GM21529 (cell line): Measurements from ENCODE around the gene UMOD.

Source experiments
- ATAC-seq: cut with Tn5 transposase; IDR thresholded peaks from one replicate; pipeline ENCODE4 v1.9.1; 2021; ENCODE audit not compliant: unreplicated experiment

UMOD gene

DNA sequence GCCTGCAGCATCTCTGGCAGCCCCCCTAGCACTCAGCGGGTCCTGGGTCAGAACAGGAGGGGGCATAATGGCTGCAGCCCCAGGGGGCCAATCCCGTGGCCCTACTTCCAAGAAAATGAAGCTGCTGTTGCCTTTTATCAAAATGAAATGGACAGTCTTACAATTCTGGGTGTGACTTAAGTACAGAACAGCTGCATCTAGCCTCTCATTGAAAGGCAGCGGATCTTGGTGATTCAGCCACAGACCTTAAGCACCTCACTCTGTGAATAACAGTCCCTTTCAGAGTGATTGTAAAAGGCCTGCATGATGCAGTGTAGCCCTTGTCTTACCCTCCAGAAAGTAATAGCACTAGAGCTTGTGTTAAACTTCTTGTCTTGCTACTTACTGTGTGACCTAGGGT lies 11.5 kb upstream of the UMOD start:
- ATAC-seq = no peak

DNA sequence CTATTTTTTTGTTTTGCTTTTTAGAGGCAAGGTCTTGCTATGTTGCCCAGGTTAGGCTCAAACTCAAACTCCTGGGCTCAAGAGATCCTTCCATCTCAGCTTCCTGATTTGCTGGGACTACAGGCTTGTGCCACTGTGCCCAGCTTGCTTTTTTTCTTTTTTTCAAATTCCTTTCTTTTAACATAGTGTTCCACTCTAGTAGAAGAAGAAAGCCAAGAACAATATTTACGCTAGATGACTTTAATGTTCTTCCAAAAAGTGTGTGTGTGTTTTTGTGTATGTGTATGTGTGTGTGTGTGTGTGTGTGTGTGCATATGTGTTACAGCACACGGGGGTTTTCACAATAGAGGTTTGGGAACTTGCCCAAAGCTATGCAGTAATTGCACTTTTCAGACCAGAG lies 10.7 kb upstream of the UMOD start:
- ATAC-seq = no peak

DNA sequence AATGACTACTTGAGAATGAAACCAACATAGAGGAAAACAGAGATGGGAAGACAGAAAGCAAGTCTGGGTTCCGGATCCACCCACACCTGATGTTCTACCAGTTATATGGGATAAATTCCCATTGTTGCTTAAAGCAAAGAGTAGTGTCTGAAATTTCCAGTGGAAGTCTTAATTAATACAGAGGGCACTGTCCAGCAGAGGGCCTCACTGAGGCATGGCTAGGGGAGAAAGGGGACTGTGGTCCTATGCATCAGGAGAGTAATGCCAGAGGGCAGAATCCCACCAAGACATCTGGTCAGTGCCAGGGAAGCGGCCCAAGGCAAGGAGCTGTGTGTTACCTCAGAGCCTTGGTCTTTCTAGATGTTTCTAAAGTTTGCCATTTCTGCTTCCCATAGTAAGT lies 7.5 kb upstream of the UMOD start:
- no peak for ATAC-seq

DNA sequence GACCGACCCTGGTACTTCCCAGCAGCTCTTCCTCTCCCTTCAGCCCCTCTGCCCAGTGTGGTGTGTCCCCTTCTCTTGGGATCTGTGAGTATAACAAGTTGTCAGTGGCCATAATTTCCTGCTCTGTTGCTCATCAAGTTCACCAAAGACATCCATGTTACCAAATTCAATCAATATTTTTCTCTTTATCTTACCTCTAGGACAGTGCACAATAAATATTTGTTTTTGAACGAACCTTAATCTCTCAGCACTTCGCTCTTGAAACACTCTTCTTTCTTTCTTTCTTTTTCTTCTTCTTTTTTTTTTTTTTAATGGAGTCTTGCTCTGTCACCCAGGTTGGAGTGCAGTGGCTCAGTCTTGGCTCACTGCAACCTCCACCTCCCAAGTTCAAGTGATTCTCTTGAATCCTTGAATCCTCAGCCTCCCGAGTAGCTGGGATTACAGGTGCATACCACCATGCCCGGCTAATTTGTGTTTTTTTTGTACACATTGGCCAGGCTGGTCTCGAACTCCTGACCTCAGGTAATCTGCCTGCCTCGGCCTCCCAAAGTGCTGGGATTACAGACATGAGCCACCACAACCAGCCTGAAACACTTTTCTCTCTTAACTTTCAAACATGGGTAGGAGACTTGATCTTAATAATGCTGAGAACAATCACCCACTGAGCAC lies 2.7 kb upstream of the UMOD start:
- ATAC-seq = no peak

DNA sequence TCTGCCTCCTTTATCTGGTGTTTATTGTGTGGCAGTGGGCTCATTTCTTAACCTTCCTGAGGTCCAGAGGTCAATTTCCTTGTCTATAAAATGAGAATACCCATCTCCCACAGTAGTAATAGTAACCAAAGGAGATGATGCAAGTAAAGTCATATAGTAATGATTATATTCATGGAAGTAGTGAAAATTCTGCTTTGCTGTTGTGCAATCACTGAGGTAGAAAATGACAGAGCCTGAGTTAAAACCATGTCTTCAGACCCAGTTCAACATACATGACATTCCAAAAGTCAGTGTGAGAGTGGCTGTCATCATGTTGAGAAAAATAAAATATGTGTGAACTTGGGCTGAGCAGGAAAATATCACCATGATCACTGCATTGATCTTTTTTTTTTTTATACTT lies 864 bp upstream of the UMOD start:
- ATAC-seq = no peak

DNA sequence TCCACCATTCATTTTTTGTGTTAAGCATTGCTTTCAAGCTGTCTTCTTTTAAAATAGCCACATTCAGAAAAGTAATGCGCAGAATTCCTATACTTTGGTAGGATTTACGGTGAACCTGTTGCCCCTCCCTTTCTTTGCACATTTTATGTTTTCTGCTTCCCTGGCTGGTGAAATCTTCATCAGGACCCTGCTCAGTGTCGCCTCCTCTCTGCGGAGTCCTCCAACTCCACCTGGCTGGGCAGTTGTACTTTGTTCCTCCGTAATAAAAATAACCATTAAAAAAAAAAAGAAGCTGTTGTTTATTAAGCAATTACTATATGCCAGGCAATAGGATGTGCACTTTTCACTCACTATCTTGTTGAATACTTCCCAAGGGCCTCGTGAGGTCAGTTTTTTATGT lies 2.9 kb downstream of the UMOD start:
- no peak for ATAC-seq

DNA sequence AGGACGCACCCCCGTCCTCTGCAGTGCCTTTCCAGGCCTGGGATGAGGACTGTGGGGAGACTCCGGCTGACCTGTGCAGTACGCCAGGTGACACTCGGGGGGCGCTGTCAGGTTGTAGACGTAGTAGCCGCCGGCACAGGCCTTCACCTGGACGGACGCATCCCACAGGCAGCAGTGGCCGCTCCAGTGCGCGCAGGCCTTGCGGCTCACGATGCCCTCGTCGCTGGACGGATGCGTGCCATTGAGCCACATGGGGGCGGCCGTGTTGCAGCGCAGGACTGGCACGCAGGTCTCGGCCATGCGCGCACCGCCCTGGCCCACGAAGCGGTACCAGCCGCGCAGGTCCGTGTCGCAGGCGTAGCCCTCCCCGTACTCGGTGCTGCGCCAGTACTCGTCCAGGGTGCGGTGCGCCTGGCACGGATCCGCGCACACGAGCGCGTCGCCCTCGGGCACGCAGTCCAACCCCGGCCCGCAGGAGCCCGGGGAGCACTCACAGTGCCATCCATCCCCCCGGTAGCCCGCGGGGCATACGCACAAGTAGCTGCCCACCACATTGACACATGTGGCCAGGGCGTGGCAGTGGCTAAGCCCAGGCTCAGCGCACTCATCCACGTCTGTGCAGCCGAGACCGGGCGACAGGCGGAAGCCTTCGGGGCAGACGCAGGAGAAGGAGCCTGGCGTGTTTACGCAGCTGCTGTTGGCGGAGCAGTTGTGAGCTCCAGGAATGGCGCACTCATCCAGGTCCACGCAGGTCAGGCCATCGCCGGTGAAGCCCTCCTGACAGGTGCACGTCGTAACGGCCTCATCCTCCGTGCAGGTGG lies 3.9 kb downstream of the UMOD start:
- no peak for ATAC-seq

DNA sequence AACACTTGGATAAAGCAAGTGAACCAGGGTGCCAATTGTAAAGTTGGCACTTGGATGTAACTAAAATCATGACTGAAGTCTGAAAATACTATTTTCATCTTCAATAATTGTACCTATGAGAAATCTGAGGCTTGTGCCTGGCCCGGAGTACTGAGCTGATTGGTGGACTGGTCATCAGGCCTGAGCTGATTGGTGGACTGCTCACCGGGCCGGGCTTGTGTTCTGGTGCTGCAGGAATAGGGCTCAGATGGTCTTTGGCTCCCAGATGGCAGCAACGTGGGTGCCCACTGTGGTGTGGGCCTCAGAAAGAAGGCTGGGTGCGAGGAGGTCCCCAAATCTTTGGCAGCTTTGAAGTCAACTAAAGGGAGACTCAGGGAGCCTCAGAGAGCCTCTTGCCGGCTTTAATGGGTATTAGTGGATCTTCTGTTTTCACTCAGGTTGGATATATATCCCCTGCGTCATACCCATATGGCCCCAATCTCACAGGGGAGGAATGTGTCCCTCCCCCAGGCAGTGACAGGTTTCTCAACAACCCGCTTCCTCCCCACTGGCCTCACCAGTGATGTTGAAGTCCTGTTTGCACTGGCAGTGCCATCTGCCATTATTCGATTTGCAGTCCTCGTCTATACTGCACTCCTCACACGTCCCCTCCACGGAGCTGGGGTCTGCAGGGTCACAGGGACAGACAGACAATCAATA lies 4.7 kb downstream of the UMOD start:
- no peak for ATAC-seq

DNA sequence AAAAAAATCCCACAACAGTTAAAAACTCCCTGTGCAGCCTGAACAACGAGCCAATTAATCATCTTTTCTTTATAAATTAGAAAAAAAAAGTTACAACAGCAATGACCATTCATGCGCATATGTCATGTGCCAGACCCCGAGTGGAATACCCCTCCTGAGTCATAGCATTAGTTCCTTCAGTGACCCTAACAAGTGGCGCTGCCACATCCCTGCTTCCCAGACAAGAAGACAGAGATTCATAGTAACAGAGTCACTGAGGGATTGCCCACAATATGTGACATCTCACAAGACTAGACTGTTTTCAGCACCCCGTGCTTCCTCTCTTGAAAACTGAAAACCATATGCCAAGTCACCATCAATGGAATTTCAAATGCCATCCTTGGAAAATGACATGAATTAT lies 7.9 kb downstream of the UMOD start:
- ATAC-seq = no peak

DNA sequence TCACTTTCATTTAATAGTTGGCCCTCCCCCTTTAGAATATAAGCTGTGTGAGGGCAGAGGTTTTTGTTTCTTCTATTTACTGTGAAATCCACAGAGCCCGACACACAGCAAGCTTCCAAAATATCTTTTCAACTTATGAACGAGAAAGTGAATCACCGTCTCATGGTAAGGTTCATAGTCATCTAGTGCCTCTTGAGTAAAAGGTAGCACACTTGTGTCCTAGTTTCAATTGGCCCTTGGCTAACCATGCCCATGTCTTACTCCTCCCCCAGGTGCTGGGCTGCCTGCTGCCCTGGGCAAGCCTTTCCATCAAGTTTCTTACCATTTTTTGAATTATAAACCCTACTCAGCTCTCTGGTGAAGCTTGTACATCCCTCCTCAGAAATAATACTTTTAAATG lies 12.8 kb downstream of the UMOD start:
- ATAC-seq = no peak

DNA sequence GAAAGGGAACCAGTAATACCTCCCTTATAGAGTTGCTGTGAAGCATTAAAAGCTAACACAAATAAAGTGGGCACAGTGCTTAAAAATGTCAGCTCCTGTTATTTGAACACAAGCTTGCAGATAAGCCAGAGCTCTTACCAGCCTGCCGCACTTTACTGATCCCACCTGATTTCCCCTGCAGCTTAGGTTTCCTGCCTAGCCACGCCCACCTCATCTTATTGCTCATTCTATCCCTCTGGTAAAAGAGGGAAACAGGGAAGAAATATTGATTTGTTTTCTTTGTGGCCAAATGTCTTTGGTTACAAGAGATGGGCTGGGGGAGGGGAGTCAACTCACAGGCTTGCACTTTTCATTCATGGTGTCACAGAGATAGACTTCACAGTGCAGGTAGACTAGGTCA lies 15.6 kb downstream of the UMOD start:
- no peak for ATAC-seq

DNA sequence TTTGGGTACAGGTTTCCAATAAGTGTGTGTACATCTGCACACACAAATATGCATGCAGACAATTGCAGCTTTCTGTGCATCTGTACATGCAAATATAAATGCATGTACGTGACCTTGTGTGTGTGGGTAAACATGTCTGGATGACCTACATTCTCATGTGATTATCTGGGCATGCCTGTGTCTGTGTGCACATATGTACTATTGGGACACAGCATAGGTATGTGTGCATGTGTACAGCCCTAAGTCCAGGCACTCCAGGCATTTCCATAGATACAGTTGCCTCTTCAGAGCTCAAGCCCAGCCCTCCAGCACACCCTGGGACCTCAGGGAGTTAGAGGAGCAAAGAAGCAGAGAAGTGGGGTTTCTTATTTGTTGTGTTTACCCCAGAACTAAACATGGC lies 18.1 kb downstream of the UMOD start:
- ATAC-seq = no peak

DNA sequence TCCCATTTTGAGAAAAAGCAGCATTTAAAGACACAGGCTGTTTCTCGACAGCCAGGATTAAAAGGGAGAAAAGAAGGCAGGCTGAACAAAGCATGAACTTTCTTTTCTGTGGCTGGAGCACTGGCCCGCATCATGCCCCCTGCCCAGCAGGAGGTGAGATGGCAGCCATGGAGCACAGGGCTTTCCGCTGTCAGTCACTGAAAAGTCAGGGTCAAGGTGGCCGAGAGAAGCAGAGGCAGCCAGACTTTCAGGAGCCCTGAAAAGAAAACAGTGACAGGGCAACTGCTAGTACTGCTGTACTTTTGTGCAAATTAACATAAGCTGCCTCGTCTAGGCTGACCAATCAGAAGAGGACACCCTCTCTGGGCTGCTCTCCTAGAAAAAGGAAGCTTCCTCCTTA lies 19.4 kb downstream of the UMOD start:
- ATAC-seq = no peak

DNA sequence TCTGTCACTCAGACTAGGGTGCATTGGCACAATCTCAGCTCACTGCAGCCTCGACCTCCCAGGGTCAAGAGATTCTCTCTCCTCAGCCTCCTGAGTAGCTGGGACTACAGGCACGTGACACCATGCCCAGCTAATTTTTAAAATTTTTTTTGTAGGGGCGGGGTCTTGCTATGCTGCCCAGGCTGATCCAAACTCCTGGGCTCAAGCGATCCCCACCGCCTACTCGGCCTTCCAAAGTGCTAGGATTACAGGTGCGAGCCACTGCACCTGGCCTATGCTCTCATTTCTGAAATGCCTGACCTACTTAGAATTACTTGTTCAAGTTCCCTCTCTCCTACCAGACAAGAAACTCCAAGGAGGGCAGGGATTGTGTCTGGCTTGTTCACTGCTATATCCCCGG lies 20.1 kb downstream of the UMOD start:
- no peak for ATAC-seq

DNA sequence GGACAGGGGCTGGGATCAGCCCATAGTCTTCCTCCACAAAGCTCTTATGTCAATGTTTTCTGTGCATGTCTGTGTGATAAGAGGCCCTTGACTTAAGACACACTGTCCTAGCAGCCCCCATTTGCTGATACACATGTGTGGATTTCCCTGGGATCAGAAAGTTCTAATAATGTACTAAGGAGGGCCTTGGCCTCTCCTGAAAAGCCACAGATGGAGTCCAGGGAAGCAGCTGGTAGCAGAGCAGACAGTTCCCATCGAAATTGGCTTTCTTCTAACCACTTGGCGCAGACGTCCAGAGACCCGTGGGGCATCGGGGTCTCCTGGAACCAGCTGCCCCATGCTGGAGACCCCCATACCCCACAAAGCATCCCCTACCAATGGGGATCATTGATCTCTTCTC lies 20.9 kb downstream of the UMOD start:
- ATAC-seq = no peak

DNA sequence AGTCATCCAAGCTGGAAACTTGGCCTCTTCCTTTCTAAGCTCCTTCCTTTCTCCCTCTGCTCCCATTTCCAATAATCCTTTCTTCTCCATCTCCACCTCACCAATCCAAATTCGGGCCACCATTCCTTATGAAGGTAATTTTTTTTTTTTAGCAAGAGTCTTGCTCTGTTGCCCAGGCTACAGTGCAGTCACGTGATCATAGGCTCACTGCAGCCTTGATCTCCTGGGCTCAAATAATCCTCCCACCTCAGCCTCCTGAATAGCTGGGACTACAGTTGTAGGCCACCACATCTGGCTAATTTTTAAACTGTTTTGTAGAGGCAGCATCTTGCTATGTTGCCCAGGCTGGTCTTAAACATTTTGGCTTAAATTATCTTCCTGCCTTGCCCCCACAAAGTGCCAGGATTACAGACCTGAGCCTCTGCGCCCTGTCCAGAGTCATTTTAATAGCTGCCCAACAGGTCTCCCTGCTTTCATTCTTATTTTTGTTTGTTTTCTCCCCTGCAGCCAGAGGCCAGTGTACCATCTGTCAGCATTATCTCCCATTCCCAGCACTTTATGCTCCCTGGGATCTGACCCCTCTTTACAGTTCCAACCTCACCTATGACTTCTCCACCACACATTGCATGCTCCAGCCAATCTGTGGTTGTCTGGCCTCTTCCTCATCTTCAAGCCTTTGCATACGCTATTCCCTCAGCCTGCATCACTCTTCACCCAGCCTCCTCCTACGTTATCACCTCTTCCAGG lies 22.9 kb downstream of the UMOD start:
- no peak for ATAC-seq

DNA sequence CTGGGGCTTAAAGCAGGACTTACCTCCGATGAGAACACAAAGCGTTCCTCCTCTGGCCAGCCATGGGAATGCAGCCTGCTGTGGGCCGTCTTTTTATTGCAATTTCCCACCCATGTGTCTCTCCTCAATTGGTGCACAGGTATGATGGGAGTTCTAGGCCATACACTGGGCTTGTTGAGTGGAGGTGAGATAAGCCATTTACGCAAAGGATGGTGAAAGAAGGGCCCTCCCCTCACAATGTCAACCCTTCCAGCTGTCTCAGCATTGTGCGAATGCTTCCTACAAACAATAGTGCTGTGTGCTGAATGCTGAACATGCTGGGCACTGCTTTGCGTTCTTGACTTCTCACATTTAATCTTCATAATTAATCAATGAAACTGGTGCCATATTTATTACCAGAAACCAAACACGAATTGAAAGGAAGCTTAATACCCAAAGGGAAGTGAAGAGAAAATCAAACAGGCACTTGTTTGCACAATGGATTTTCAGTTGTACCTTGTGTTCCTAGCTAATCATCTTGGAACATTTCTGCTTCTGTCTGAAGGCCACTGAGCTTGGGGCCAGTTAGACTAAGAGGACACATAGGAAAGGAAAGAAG lies 25.0 kb downstream of the UMOD start, which contains the start of gene GP2:
GP2 (minus strand) TSS at position 70 of the 598 bp plus-strand sequence. CDS start 1,082 bp downstream, outside the sequence.
- no peak for ATAC-seq

DNA sequence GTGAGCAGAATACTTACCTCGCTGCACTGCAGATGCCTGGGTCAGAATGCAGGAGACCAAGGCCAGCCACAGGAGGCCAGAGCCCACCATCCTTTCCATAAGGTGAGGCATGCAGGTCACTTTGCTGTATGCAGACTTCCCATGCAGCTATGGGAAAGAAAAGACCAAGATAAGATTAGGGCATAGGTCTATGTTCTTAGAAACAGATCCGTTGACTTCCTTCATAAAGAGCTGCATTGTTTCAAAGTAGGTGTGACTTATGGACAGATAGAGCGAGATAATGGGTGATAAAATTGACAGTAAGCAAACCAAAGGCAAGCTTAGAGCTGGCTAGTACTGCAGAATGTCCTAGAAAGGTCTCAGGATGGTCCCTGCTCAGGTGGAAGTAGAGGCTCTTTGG lies 26.2 kb downstream of the UMOD start:
- ATAC-seq = no peak

DNA sequence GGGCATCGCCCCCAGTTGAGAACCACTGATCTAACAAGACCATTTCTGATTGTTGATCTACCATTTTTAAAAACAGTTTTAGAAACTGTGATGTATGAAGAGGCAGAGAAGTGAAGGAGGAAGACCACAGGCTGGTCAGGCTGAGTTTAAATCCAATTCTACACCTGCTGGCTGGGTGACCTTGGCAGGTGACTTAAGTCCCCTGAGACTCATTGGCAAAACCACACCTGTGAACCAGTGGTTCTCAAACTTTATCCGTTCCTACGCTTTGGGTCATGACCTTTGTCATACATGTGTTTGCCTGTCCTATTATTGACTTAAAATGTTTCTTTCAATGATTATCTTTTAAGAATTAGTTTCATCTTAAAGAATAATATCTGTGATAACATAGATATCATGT lies 27.5 kb downstream of the UMOD start:
- ATAC-seq = no peak

DNA sequence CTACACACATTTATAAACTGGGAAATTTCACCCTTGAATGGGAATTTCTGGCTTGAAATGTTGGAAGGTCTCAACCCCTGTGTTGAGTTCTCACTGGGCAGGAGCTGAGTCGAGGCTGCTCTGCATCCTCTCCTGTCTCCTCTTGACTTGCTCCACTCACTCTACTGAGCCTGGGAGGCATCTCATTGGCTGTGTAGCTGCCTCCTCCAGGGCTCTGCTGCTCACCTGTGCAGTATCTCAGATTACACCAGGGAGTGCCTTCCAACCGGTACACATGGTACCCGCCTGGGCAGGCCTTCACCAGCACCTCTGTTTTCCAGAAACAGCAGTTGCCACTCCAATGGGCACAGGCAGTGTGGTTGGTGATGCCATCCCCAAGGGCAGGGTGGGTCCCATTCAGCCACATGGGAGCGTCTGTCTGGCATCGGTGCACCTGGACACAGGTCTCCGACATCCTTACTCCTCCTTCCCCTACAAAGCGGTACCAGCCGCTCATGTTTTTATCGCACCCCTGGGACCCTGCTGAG lies 28.9 kb downstream of the UMOD start:
- ATAC-seq = no peak

DNA sequence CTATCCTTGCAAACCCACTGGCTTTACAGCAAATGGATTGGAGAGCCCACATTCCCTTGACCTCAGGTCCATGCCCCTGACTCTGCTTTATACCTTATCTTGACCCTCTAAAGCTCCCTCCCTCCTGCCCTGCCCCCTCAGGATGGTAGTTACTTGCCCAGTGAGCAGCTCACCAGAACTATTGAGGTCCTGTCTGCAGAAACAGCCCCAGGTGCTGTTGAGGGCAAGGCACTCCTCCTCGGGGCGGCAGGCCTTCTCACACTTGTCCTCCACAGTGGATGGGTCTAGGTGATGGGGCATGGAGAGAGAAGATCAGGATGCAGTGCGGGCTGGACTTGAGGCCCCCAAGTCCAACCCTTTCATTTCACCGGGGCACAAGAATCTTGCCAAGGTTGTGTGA lies 29.8 kb downstream of the UMOD start:
- no peak for ATAC-seq
